ENCODE measurements around the gene CROCC.
"Not testable (repeated sequence)": the region's sequence is repeated elsewhere in the genome, so short reads cannot be mapped to it uniquely, and the experiment has no call there.

Gene CROCC

DNA sequence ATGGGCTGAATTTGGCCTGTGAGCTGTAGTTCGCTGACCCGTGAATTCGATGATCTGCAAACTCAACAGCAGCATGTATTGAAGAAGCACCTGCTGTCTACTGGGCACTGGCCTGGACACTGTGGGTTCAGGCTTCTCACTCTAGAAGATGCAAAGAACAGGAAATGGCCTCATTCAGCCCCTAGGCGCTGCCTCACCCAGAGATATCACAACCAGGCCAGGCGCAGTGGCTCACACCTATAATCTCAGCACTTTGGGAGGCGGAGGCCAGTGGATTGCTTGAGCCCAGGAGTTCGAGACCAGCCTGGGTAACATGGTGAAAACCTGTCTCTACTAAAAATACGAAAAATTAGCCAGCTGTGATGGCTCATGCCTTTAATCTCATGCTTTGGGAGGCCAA is 35.0 kb downstream of the CROCC start:
- POLR2A ChIA-PET, result no interaction called here
- CTCF ChIA-PET, result interaction anchor here (1.0 to 2.3 kb wide), 2 partner anchors 10 to 89 kb away, joined by 3 to 7 read pairs; no protein-coding TSS in a partner anchor
- TF ChIP-seq, protein P1, sequence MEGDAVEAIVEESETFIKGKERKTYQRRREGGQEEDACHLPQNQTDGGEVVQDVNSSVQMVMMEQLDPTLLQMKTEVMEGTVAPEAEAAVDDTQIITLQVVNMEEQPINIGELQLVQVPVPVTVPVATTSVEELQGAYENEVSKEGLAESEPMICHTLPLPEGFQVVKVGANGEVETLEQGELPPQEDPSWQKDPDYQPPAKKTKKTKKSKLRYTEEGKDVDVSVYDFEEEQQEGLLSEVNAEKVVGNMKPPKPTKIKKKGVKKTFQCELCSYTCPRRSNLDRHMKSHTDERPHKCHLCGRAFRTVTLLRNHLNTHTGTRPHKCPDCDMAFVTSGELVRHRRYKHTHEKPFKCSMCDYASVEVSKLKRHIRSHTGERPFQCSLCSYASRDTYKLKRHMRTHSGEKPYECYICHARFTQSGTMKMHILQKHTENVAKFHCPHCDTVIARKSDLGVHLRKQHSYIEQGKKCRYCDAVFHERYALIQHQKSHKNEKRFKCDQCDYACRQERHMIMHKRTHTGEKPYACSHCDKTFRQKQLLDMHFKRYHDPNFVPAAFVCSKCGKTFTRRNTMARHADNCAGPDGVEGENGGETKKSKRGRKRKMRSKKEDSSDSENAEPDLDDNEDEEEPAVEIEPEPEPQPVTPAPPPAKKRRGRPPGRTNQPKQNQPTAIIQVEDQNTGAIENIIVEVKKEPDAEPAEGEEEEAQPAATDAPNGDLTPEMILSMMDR (IDR thresholded peaks at IDR 0.05; ENCODE audit: control extremely low read depth, extremely low read depth, low read depth, missing control alignments), result no peak
- no peak for DNase-seq (ENCODE audit: extremely low spot score)

GRCh38 chr1:16957731-16958130 is 36.0 kb downstream of the CROCC start:
- TF ChIP-seq, protein P1 (IDR thresholded peaks at IDR 0.05; ENCODE audit: control extremely low read depth, extremely low read depth, low read depth, missing control alignments), result no peak
- DNase-seq (ENCODE audit: extremely low spot score), result no peak
- POLR2A ChIA-PET, result no interaction called here
- CTCF ChIA-PET, result interaction anchor here (0.7 to 1.0 kb wide), 2 partner anchors 9 to 337 kb away, joined by 3 read pairs; no protein-coding TSS in a partner anchor

GRCh38 chr1:16958475-16958874 is 36.7 kb downstream of the CROCC start:
- ChIA-PET CTCF (interaction anchor here (0.7 kb wide), 1 partner anchor 338 kb away, joined by 3 read pairs; no protein-coding TSS in a partner anchor), POLR2A (no interaction called here)
- DNase-seq (ENCODE audit: extremely low spot score), result no peak
- TF ChIP-seq, protein P1 (IDR thresholded peaks at IDR 0.05; ENCODE audit: control extremely low read depth, extremely low read depth, low read depth, missing control alignments), result no peak

- peak; percentile 79 for DNase-seq (ENCODE audit: extremely low spot score)
- TF ChIP-seq, protein P1 (IDR thresholded peaks at IDR 0.05; ENCODE audit: control extremely low read depth, extremely low read depth, low read depth, missing control alignments), result peak; percentile 84
- POLR2A ChIA-PET, result no interaction called here
- CTCF ChIA-PET, result interaction anchor here (0.7 to 3.4 kb wide), 41 partner anchors 9 to 358 kb away, joined by 3 to 41 read pairs (median 4); partner anchors contain the start of gene MFAP2
These were observed 39.0 kb downstream of the CROCC start for GRCh38 chr1:16960560-16961296.

GRCh38 chr1:16961297-16962133 is 39.8 kb downstream of the CROCC start:
- TF ChIP-seq, protein P1 (IDR thresholded peaks at IDR 0.05; ENCODE audit: control extremely low read depth, extremely low read depth, low read depth, missing control alignments), result no peak
- ChIA-PET CTCF (interaction anchor here (1.0 to 3.4 kb wide), 31 partner anchors 9 to 358 kb away, joined by 3 to 41 read pairs (median 4); partner anchors contain the start of gene MFAP2), POLR2A (no interaction called here)
- DNase-seq (ENCODE audit: extremely low spot score), result no peak

- DNase-seq (ENCODE audit: extremely low spot score); POLR2A ChIA-PET: not testable (repeated sequence)
- CTCF ChIA-PET, result interaction anchor here (1.2 kb wide), 1 partner anchor 343 kb away, joined by 5 read pairs; no protein-coding TSS in a partner anchor
These were observed 42.4 kb downstream of the CROCC start for GRCh38 chr1:16964169-16964568.

Measured in GM10248 (cell line).